Measurements from ENCODE around the gene AHR.

GRCh38 chr7:17385612-17386011 is 87.2 kb downstream of the AHR start:
- TF ChIP-seq CTCF (IDR thresholded peaks at IDR 0.05; ENCODE audit: poor library complexity, severe bottlenecking) (no peak), REST (IDR thresholded peaks at IDR 0.05; ENCODE audit: borderline replicate concordance) (no peak), EZH2 (IDR thresholded peaks at IDR 0.05; ENCODE audit: borderline replicate concordance, insufficient read depth, low read length, poor library complexity, severe bottlenecking) (no peak), SMC3 (conservative IDR thresholded peaks at IDR 0.05; ENCODE audit: poor library complexity) (no peak), EP300 (conservative IDR thresholded peaks at IDR 0.05; ENCODE audit: poor library complexity, severe bottlenecking) (no peak), POLR2AphosphoS5 (IDR thresholded peaks at IDR 0.05) (no peak)

Measured in neural cell (in vitro differentiated cells).